Occipital lobe (tissue), 2 donors: ENCODE data around the gene INSM1. TPM values are rescaled to one million over a fixed set of nuclear protein-coding genes. Genes with fewer than 3 reads are reported as not detected.

ENCODE experiments used
- DNase-seq: peaks from one replicate; lab custom pipeline; 2025; lab: John Stamatoyannopoulos, UW
- total RNA-seq: library from RNA; depleted of rRNA; stranded (reverse); fragments of >200 nt; gene quantifications from one replicate; pipeline ENCODE4 v1.2.3, GENCODE V29; 2014

INSM1 gene
- total RNA-seq, 1 donor from 2014 or later, result 15.9 TPM

GRCh38 chr20:20393207-20394120 lies 25.6 kb downstream of the INSM1 start:
- no peak for DNase-seq

- DNase-seq, result no peak
These were observed 27.2 kb downstream of the INSM1 start for GRCh38 chr20:20395087-20395486.

GRCh38 chr20:20395903-20396568 lies 28.1 kb downstream of the INSM1 start:
- DNase-seq, result no peak

GRCh38 chr20:20396794-20397193 lies 28.9 kb downstream of the INSM1 start:
- no peak for DNase-seq

- DNase-seq, result no peak
These were observed 30.2 kb downstream of the INSM1 start for GRCh38 chr20:20398123-20398522.

GRCh38 chr20:20399531-20400500 lies 31.9 kb downstream of the INSM1 start:
- DNase-seq, result no peak

- no peak for DNase-seq
These were observed 34.1 kb downstream of the INSM1 start for GRCh38 chr20:20401991-20402390.

- DNase-seq, result no peak
These were observed 36.7 kb downstream of the INSM1 start for GRCh38 chr20:20404633-20405032.

- no peak for DNase-seq
These were observed 37.7 kb downstream of the INSM1 start for GRCh38 chr20:20405623-20406022.

GRCh38 chr20:20406306-20406705 lies 38.4 kb downstream of the INSM1 start:
- no peak for DNase-seq

- DNase-seq, result no peak
These were observed 40.2 kb downstream of the INSM1 start for GRCh38 chr20:20407891-20408805.

GRCh38 chr20:20409331-20409730 lies 41.4 kb downstream of the INSM1 start:
- no peak for DNase-seq

- peak; percentile 31 for DNase-seq
These were observed 42.8 kb downstream of the INSM1 start for GRCh38 chr20:20410678-20411077.

GRCh38 chr20:20411402-20411801 lies 43.5 kb downstream of the INSM1 start:
- no peak for DNase-seq

- no peak for DNase-seq
These were observed 43.9 kb downstream of the INSM1 start for GRCh38 chr20:20411836-20412235.

- no peak for DNase-seq
These were observed 44.8 kb downstream of the INSM1 start for GRCh38 chr20:20412750-20413149.

- DNase-seq, result peak; percentile 3
These were observed 45.9 kb downstream of the INSM1 start for GRCh38 chr20:20413810-20414281.

GRCh38 chr20:20414640-20415220 lies 46.8 kb downstream of the INSM1 start:
- no peak for DNase-seq

- no peak for DNase-seq
These were observed 47.4 kb downstream of the INSM1 start for GRCh38 chr20:20415321-20415720.
